Fibroblast of the aortic adventitia (primary cell): ENCODE results near the gene TWF1. TPM values are rescaled to one million over a fixed set of nuclear protein-coding genes. Genes with fewer than 3 reads are reported as not detected.
"Not testable (repeated sequence)": the region's sequence is repeated elsewhere in the genome, so short reads cannot be mapped to it uniquely, and the experiment has no call there.

Source experiments
- DNase-seq: peaks from one replicate; pipeline ENCODE4 v3.0.0-alpha.2; 2010; ENCODE audit warnings: low read depth
- H3K4me3 ChIP-seq: 2 replicates; pipeline ENCODE4 v1.5.1; 2011; ENCODE audit warnings: low read depth, mild to moderate bottlenecking, control low read depth, low read length, moderate library complexity
- CTCF ChIP-seq: IDR thresholded peaks from 2 replicates; pipeline ENCODE4 v1.5.1; 2011; ENCODE audit warnings: mild to moderate bottlenecking, low read length, control low read depth, inconsistent platforms; ENCODE audit not compliant: insufficient read depth
- total RNA-seq: library from RNA; depleted of rRNA; stranded (reverse); fragments of >200 nt; gene quantifications from 2 replicates; pipeline ENCODE4 v1.2.3, GENCODE V29; 2012; ENCODE audit warnings: low replicate concordance

The TWF1 gene
- total RNA-seq = 50.2 and 179 TPM in 2 replicates

- peak; percentile 57 for DNase-seq
- H3K4me3 ChIP-seq = peak within 1 kb of the TSS; percentile 85
- peak; percentile 51 for TF ChIP-seq CTCF
Measured at GRCh38 chr12:43805860-43806736, at the start of gene TWF1. TWF1 (minus strand) TSS chr12:43806317; CDS start chr12:43806245, 72 bp downstream.

GRCh38 chr12:43852744-43853143 lies 46.6 kb upstream of the TWF1 start:
- H3K4me3 ChIP-seq = no peak overlapping the region
- no peak for DNase-seq
- no peak for TF ChIP-seq CTCF

GRCh38 chr12:43848786-43849185 lies 42.7 kb upstream of the TWF1 start:
- no peak overlapping the region for H3K4me3 ChIP-seq
- no peak for TF ChIP-seq CTCF
- peak; percentile 24 for DNase-seq

GRCh38 chr12:43848226-43848507 lies 42.0 kb upstream of the TWF1 start:
- no peak for DNase-seq
- TF ChIP-seq CTCF = no peak
- H3K4me3 ChIP-seq = no peak overlapping the region

- peak; percentile 51 for DNase-seq
- H3K4me3 ChIP-seq = not testable (repeated sequence)
Measured at GRCh38 chr12:43847425-43848225, 41.5 kb upstream of the TWF1 start.

GRCh38 chr12:43842259-43842658 lies 36.1 kb upstream of the TWF1 start:
- no peak for DNase-seq
- TF ChIP-seq CTCF = no peak
- H3K4me3 ChIP-seq = no peak overlapping the region

DNA sequence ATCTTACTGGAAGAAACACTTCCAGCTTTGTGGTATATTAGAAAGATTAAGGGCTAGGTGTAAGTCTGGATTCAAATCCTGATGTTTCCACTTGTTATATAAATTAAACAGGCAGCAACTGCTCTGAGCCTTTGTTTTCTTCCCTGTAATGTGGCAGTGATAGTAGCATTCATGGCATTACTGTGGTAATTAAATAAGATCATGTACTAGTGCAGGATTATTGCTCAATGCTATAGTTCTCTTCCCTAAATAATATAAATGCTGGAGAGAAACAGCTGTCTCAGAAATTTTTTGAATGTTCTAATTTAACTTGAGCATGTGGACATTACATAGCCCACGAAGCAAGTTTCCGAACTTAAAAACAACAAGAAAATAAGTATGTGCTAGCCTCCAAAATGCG lies 35.1 kb upstream of the TWF1 start:
- no peak for TF ChIP-seq CTCF
- H3K4me3 ChIP-seq = no peak overlapping the region
- DNase-seq = no peak
